Measurements from ENCODE around the gene PROB1. TPM values are rescaled to one million over a fixed set of nuclear protein-coding genes. Genes with fewer than 3 reads are reported as not detected.

PROB1 gene
- polyA plus RNA-seq, 1 donor (not counting 4 experiments of a cell fraction or from before 2014, with no cell fraction given) = 0.26 TPM

- FAIRE-seq (no peak), DNase-seq (ENCODE audit: low read depth, low spot score) (no peak)
- no peaks in the 10 kb centered on the region for H4K20me1 ChIP-seq (ENCODE audit: control insufficient read depth, extremely low read depth, insufficient read depth, low read length)
- no peaks in the 10 kb centered on the region for H3K9me1 ChIP-seq (ENCODE audit: control insufficient read depth, extremely low read depth, insufficient read depth, low read length)
- peak overlapping the region; percentile 93 for H3K9ac ChIP-seq (ENCODE audit: control insufficient read depth, extremely low read depth, insufficient read depth, low read length)
- peaks cover 0 to 4% of the 10 kb centered on the region in 2 experiments for H3K36me3 ChIP-seq (ENCODE audit: control insufficient read depth in 2 of 2, extremely low read depth in 1 of 2, insufficient read depth in 2 of 2, low read length in 2 of 2)
- H3K9me3 ChIP-seq (ENCODE audit: control insufficient read depth, low read depth, low read length) = no peaks in the 10 kb centered on the region
- H3K4me2 ChIP-seq (ENCODE audit: control insufficient read depth, extremely low read depth, insufficient read depth, low read depth, low read length) = peak overlapping the region; percentile 90
- TF ChIP-seq CTCF (optimal IDR thresholded peaks at IDR 0.05 in 1 of 3, IDR thresholded peaks at IDR 0.05 in 1 of 3, conservative IDR thresholded peaks at IDR 0.05 in 1 of 3; ENCODE audit: extremely low read depth in 1 of 3, insufficient read depth in 2 of 3, low read length in 3 of 3) = peak in 1 of 3 experiments; percentile 24
- TF ChIP-seq EZH2 (IDR thresholded peaks at IDR 0.05; ENCODE audit: low read length) = no peak
- no peak overlapping the region for H2AFZ ChIP-seq (ENCODE audit: control insufficient read depth, low read length)
- H3K27me3 ChIP-seq (ENCODE audit: control insufficient read depth, extremely low read depth, insufficient read depth, low read length) = no peaks in the 10 kb centered on the region
- H3K4me3 ChIP-seq (ENCODE audit: control insufficient read depth in 2 of 3, extremely low read depth in 1 of 3, insufficient read depth in 2 of 3, low read depth in 1 of 3, low read length in 3 of 3) = peak overlapping the region; percentile 69 to 92 (median 84)
- peaks cover 19% of the 10 kb centered on the region for H3K4me1 ChIP-seq (ENCODE audit: control insufficient read depth, extremely low read depth, insufficient read depth, low read length)
- dilution Hi-C loops (cut with MboI; ENCODE audit: extremely low pct_ligation_motif_present, low sequenced_read_pairs) = no loop called here
- peaks cover 15% of the 10 kb centered on the region for H3K79me2 ChIP-seq (ENCODE audit: control insufficient read depth, insufficient read depth, low read length)
- peak overlapping the region; percentile 60 for H3K27ac ChIP-seq (ENCODE audit: control insufficient read depth, insufficient read depth, low read length)
These were observed 716 bp downstream of the PROB1 start for GRCh38 chr5:139394123-139394653.

- peaks cover 19% of the 10 kb centered on the region for H3K4me1 ChIP-seq (ENCODE audit: control insufficient read depth, extremely low read depth, insufficient read depth, low read length)
- peak overlapping the region; percentile 60 for H3K27ac ChIP-seq (ENCODE audit: control insufficient read depth, insufficient read depth, low read length)
- H3K9ac ChIP-seq (ENCODE audit: control insufficient read depth, extremely low read depth, insufficient read depth, low read length) = peak overlapping the region; percentile 93
- TF ChIP-seq EZH2 (IDR thresholded peaks at IDR 0.05; ENCODE audit: low read length) (no peak), CTCF (optimal IDR thresholded peaks at IDR 0.05 in 1 of 3, IDR thresholded peaks at IDR 0.05 in 1 of 3, conservative IDR thresholded peaks at IDR 0.05 in 1 of 3; ENCODE audit: extremely low read depth in 1 of 3, insufficient read depth in 2 of 3, low read length in 3 of 3) (no peak)
- no peak for FAIRE-seq
- peak overlapping the region; percentile 49 for H2AFZ ChIP-seq (ENCODE audit: control insufficient read depth, low read length)
- no peaks in the 10 kb centered on the region for H4K20me1 ChIP-seq (ENCODE audit: control insufficient read depth, extremely low read depth, insufficient read depth, low read length)
- dilution Hi-C loops (cut with MboI; ENCODE audit: extremely low pct_ligation_motif_present, low sequenced_read_pairs) = no loop called here
- peaks cover 15% of the 10 kb centered on the region for H3K79me2 ChIP-seq (ENCODE audit: control insufficient read depth, insufficient read depth, low read length)
- H3K36me3 ChIP-seq (ENCODE audit: control insufficient read depth in 2 of 2, extremely low read depth in 1 of 2, insufficient read depth in 2 of 2, low read length in 2 of 2) = peaks cover 0 to 4% of the 10 kb centered on the region in 2 experiments
- no peaks in the 10 kb centered on the region for H3K9me3 ChIP-seq (ENCODE audit: control insufficient read depth, low read depth, low read length)
- peak overlapping the region; percentile 69 to 92 (median 84) for H3K4me3 ChIP-seq (ENCODE audit: control insufficient read depth in 2 of 3, extremely low read depth in 1 of 3, insufficient read depth in 2 of 3, low read depth in 1 of 3, low read length in 3 of 3)
- H3K27me3 ChIP-seq (ENCODE audit: control insufficient read depth, extremely low read depth, insufficient read depth, low read length) = no peaks in the 10 kb centered on the region
- H3K4me2 ChIP-seq (ENCODE audit: control insufficient read depth, extremely low read depth, insufficient read depth, low read depth, low read length) = peak overlapping the region; percentile 90
- no peaks in the 10 kb centered on the region for H3K9me1 ChIP-seq (ENCODE audit: control insufficient read depth, extremely low read depth, insufficient read depth, low read length)
- no peak for DNase-seq (ENCODE audit: low read depth, low spot score)
These were observed 1.3 kb downstream of the PROB1 start for GRCh38 chr5:139393497-139394122.
